GM12892 (cell line): Measurements from ENCODE around the gene ZDHHC14.

Experiments
- POLR2A ChIP-seq: IDR thresholded peaks from 2 replicates; pipeline ENCODE4 v1.6.1; 2011; ENCODE audit warnings: low read depth, low read length, control low read depth
- POLR2AphosphoS5 ChIP-seq: IDR thresholded peaks from 2 replicates; pipeline ENCODE4 v1.6.1; 2011; ENCODE audit warnings: low read depth, low read length, control low read depth

- TF ChIP-seq POLR2AphosphoS5 (no peak), POLR2A (no peak)
Measured at GRCh38 chr6:157537556-157537955, 156.6 kb downstream of the ZDHHC14 start.
